Measurements from ENCODE around the gene PAK5.

PAK5 gene

GRCh38 chr20:9838378-9839295 lies at the start of gene PAK5:
Gene PAK5 (minus strand): TSS chr20:9839076. CDS start chr20:9644328, 194,748 bp downstream.
- DNase-seq: no peak

GRCh38 chr20:9887706-9888105 lies 48.8 kb upstream of the PAK5 start:
- no peak for DNase-seq

GRCh38 chr20:9886227-9886626 lies 47.4 kb upstream of the PAK5 start:
- DNase-seq: no peak

DNA sequence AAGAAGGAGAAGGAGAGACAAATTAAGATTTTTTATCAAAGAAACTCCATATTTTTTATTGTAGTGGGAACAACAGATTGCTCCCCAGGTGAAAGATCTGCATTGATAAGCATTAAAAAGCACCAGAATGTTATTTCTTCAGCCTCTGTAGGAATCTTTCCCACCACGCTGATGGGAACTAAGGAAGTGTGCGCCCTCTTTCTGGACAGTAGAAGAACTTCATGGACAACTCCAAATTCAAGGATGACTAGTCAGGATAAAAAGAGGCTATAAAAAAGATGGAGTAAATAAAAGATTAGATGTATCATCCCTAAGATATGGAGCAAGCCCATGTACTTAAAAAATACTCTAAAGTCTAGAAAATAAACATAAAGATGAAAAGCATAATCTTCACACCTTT lies 45.8 kb upstream of the PAK5 start:
- no peak for DNase-seq

- no peak for DNase-seq
Observed at GRCh38 chr20:9884061-9884460, 45.2 kb upstream of the PAK5 start.

GRCh38 chr20:9877932-9878495 lies 39.1 kb upstream of the PAK5 start:
- DNase-seq: no peak

DNA sequence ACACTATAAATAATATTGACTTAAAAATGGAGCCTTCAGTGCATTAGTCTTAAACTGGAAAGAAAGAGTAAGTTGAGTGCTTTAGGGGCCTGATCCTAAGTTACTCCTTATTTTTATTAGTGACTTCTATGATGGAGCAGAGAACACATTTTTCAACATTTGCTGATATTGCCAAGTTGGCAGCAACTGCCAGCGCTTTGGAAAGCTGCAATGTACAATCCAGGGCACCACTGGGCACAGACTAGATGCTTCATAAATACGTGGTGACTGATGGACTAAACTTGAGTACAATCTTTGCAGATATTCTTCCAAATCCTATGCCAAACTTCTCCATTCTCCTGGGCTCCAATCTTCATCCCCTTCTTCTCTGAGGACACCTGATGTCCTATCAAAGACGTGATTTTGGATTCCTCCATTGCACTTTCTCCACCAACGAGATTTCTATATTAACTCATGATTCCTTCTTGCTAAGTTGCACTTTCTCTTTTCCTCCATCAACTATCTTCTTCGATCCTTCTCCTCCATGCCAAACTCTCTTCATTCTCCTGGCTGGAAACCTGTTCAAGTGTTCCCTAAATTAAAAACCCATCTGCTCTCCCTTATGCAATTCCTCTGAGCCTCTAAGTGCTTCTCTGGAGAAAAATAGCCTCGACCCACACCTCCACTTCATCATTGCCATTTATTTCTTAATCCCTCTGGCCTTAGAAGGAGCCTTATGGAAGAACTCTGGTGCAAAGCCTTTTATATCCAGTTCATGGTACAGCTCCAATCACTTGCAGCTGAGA lies 28.5 kb upstream of the PAK5 start:
- DNase-seq: no peak

- DNase-seq: no peak
Observed at GRCh38 chr20:9852566-9852965, 13.7 kb upstream of the PAK5 start.

GRCh38 chr20:9839626-9840025 lies 750 bp upstream of the PAK5 start:
- DNase-seq: no peak

DNA sequence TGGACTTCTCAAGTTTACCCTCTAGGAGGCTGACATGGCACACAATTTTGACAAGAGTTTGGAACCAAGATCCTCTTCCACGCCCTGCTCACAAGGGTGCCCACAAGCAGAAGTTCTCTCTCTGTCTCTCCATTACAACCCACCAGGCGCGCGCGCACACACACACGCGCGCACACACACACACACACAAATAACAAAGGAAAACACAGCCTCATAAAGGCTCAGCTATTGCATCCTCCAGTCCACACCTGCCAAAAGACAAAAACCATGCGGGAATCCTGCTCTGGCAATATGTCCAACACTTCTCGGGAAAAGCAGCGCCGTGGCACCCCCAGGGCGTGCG lies 870 bp downstream of the PAK5 start:
- no peak for DNase-seq

GRCh38 chr20:9837634-9838033 lies 1.2 kb downstream of the PAK5 start:
- no peak for DNase-seq

DNA sequence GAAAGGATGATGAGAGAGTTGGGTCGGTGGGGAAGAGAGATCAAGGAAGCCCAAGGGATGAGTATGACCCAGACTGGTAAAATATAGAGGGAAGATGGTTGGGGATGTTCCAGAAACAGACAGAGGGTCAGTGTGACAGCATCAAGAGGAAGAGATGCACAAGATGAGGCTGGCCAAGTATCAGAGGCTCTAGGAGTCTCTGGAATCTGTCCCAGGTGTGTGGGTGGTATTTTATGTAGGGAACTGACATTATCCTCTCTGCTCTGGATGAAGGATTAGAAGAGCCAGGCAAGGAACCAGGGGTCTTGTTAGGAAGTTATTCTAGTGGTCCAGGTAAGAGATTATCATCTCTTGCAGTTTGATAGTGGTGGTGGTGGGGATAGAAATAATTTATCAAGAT lies 3.6 kb downstream of the PAK5 start:
- no peak for DNase-seq

DNA sequence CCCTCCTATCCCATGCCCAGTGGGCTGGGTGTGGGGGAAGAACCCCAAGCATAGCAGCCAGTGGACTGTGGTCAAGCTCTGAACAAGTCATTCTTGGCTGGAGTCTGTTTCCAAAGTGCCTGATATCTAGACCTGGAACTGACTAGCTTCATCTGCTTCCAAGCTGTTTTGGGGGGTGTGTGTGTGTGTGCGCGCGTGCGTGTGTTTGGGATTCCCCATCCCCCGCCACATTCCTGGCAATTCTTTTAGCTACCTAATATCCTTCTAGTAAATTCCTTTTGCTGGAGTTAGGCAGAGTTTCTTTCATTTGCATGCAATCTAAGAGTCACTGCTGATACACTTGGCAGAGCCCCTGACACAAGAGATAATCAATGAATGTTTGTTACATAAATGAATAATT lies 7.8 kb downstream of the PAK5 start:
- no peak for DNase-seq

DNA sequence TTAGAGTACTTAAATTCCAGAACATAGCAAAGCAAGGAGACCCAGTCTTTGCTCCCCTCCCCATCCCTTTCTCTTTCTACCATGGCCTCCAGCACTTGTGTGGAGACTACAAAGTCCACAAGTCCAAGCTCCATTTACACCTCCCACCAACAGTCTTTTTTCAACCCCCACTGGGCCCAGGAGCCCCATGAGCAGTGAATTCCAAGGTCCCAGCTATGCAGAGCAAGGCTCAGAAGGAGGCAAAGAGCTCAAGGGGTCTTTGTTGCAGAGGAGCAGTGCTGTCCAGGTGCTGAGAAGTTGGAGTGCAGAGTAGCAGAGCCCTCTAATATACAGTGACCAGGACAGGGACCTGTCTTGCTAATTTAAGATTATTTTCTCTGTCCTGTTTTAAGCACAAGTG lies 9.0 kb downstream of the PAK5 start:
- DNase-seq: no peak

GRCh38 chr20:9817654-9818053 lies 21.2 kb downstream of the PAK5 start:
- DNase-seq: no peak

GRCh38 chr20:9815632-9816031 lies 23.2 kb downstream of the PAK5 start:
- DNase-seq: no peak

DNA sequence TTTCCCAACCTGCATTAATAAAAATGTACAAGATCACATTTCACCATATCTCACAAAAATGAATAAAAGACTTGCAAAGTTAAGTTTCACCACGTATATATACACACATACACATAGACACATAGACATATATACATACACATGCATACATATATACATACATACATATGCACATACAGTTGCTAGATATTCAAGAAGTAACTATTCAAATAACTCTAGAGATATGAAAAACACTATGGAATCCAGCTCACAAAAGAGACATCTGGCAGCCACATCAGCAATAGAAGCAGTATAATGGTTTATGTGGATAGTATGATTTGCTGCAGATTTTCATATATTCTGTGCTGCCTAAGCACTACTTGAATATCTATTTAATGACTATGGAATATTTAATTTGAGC lies 28.1 kb downstream of the PAK5 start:
- no peak for DNase-seq

DNA sequence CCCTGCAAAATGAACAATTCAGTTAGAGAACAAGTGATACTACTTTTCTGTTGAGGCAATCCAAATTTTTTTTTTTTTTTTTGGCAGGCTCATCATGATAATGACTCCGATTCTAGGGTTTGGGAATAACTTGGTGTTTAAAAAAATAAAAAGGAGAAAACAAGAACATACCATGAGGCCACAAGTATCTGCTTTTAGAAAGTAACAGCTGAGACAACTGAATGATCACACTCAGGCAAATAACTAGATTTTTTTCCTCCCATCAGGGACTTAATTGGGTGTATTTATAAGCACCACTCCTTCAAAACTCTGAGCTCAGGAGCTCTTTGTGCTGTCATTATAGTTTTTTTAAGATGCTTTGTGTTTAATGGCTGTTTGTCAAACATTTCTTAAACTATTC lies 29.6 kb downstream of the PAK5 start:
- DNase-seq: no peak

DNA sequence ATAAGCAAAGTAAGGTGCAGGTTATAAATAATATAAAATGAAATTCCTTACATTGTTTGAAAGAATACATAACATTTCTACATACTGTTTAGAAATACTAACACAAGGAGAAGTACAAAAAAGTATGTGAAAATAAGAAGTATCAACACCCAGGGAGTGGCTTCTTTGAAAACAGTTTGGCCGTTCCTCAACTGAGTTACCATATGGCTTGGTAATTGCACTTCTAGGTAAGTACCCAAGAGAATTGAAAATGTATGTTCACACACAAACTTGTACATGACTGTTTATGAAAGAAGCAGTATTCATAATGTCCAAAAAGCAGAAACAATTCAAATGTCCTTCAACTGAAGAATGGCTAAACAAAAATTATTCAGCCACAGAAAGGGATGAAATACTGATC lies 30.7 kb downstream of the PAK5 start:
- DNase-seq: no peak

DNA sequence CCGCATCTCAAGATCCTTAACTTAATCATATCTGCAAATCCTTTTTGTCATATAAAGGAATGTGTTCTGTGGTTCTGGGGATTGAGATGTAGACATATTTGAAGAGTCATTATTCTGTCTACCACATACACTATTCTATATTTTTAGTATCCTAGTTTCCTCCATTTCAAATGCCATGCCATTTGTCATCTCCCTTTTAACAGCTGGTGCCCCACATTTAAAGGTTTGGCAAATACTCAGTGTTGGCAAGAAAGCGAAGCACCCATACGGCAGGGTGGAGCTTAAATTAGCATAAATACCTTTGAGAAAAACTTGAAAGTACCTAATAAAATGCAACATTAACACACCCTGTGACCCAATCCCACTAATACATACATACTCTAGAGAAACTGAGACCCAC lies 31.7 kb downstream of the PAK5 start:
- DNase-seq: no peak

DNA sequence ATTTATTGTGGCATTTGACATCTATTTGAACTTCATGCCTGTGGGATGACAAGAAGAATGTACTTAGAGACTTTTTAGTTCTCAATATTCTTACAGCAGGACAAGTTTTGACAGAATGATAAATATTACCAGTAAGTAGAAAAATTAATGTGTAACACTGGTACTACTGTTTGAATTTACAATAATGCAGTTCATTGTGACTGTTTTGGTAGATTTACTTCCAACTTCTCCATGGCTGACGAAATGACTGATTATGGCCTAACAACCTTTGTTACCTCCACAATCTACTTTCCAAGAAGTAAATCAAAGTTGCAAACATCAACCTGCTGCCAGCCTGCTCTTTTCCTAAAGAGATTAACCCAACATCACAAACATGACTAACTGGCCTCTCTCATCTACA lies 38.5 kb downstream of the PAK5 start:
- no peak for DNase-seq

DNA sequence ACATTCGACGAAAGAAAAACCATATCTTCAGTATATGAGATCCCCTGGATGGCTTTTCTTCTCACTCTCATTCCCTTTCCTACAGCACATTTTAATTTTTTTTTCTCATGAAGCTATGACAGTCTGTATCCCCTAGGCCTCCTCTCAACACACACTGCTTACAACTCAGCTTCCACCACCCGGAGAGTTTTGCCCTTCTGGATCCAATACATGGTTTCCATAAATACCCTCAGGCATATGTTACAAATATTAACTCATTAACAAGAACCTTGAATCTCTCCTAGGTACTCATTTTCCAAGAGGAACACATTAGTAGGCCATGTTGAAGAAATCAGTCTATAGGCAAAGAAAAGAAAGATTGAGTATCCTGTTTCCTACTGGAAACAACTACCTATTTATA lies 44.0 kb downstream of the PAK5 start:
- no peak for DNase-seq

- no peak for DNase-seq
Observed at GRCh38 chr20:9792674-9793073, 46.2 kb downstream of the PAK5 start.

DNA sequence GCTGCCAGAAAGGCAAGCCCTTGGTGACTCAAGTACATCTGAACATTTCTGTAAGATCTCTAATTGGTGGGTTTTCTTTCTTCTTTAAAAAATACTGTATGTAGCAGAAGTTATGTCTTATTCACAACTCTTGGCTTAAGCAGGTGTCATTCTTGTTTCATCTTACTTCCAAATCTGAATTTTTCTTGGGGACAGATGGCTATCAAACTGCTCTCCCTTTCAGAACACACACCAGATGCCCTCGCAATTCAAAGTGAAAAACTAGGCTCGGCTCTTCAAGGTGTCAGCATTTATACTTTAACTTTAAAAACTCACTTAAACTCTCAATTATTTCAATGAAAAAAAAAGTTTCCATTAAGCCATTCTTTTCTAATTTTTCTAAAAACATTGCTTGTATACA lies 49.7 kb downstream of the PAK5 start:
- DNase-seq: no peak

All from KG1 (cell line).